NCI-H446 treated with DMSO at 0.1 percent for 48 hours (cell line): ENCODE data around the gene SPECC1.
A peak's percentile ranks its signal among the peaks of the same experiment; 100 is the strongest.
"Not testable (repeated sequence)": the region's sequence is repeated elsewhere in the genome, so short reads cannot be mapped to it uniquely, and the experiment has no call there.

Source experiments
- DNase-seq: peaks from one replicate; lab custom pipeline; 2025; lab: John Stamatoyannopoulos, UW

SPECC1 gene, protein sequence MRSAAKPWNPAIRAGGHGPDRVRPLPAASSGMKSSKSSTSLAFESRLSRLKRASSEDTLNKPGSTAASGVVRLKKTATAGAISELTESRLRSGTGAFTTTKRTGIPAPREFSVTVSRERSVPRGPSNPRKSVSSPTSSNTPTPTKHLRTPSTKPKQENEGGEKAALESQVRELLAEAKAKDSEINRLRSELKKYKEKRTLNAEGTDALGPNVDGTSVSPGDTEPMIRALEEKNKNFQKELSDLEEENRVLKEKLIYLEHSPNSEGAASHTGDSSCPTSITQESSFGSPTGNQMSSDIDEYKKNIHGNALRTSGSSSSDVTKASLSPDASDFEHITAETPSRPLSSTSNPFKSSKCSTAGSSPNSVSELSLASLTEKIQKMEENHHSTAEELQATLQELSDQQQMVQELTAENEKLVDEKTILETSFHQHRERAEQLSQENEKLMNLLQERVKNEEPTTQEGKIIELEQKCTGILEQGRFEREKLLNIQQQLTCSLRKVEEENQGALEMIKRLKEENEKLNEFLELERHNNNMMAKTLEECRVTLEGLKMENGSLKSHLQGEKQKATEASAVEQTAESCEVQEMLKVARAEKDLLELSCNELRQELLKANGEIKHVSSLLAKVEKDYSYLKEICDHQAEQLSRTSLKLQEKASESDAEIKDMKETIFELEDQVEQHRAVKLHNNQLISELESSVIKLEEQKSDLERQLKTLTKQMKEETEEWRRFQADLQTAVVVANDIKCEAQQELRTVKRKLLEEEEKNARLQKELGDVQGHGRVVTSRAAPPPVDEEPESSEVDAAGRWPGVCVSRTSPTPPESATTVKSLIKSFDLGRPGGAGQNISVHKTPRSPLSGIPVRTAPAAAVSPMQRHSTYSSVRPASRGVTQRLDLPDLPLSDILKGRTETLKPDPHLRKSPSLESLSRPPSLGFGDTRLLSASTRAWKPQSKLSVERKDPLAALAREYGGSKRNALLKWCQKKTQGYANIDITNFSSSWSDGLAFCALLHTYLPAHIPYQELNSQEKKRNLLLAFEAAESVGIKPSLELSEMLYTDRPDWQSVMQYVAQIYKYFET

DNA sequence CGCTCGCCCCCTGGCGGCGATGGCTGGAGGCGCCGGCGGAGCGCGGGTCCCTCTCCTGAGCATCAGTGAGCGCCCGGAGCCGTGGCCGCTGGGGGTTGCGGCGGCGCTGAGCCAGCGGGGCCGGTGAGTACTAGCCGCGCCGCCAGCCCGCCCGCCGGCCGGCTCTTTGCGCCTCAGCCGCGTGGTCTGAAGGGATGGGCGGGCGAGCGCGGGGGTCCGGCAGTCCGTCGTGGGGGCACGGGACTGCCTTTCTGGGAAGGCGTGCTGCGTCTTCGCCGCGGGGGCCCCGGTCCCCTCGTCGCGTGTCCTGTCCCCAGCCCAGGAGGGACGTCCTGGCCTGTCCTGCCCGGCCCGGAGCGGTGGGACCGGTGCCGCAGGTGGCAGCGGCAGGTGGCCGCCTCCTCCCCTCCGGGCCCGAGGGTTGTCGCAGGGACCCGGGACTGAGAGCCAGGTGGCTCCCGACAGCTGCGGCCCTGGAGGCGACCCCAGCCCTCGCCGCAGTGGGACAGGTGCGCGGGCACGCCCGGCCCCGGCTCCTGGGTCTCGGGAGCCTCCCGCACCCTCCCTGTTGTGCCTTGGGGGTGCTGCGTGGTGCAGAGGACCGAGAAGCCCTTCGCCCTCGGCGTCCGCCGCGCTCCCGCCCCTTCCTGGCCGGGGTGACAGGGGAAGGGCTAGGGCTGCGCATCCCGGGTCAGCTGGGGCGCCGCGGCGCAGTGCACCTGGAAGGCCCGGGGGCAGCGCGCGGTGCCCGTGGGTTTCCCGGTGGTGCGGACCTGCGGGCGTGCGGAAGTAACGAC is at the start of gene SPECC1:
TSS of gene SPECC1 (plus strand) at position 58 of the 797 bp plus-strand sequence. CDS start 87,293 bp downstream, outside the sequence.
- peak; percentile 69 for DNase-seq

DNA sequence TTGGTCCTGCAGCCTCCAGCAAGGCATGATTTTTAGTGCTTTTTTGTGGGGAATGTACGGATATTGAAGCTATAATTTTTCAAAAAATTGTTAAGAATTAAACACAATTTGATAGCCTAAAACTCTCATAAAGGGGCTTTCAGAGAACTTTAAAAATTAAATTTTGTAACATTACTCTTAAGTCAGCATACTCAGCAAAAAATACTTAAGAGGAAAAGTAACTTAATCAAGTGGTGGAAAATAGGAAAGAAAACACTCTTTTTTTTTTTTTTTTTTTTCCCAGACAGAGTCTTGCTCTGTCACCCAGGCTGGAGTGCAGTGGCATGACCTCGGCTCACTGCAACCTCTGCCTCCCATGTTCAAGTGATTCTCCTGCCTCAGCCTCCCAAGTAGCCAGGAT is 46.2 kb upstream of the SPECC1 start:
- DNase-seq = not testable (repeated sequence)

DNA sequence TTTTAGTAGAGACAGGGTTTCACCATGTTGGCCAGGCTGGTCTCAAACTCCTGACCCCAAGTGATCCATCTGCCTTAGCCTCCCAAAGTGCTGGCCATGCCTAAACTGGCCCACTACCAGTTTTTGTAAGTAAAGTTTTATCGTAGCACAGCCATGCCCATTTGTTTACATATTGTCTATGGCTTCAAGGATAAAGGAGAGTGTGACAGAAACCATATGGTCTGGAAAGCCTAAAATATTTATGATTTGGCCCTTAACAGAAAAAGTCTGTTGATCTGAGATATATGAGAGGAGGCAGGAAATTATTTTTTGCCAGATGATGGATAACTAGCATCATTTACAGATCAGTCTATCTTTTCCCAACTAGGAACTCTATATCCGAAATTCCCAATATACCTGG is 36.0 kb upstream of the SPECC1 start:
- no peak for DNase-seq

DNA sequence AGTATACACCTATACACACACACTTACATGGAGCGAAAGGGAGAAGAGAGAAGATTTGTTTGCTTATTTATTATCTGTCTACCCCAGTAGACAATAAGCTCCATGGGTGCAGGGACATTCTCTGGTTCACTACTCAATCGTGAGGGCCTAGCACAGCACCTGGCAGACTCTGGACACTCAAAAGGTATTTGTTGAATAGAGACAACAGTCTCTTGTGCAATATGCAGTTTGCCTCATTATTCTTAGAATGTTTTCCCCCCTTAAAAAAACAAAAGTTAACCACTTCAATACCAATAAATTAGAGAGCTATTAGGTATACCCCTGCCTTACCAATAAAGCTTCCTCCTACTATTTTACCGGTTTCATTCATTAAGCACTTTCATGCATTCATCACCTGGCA is 33.6 kb upstream of the SPECC1 start:
- DNase-seq = no peak

DNA sequence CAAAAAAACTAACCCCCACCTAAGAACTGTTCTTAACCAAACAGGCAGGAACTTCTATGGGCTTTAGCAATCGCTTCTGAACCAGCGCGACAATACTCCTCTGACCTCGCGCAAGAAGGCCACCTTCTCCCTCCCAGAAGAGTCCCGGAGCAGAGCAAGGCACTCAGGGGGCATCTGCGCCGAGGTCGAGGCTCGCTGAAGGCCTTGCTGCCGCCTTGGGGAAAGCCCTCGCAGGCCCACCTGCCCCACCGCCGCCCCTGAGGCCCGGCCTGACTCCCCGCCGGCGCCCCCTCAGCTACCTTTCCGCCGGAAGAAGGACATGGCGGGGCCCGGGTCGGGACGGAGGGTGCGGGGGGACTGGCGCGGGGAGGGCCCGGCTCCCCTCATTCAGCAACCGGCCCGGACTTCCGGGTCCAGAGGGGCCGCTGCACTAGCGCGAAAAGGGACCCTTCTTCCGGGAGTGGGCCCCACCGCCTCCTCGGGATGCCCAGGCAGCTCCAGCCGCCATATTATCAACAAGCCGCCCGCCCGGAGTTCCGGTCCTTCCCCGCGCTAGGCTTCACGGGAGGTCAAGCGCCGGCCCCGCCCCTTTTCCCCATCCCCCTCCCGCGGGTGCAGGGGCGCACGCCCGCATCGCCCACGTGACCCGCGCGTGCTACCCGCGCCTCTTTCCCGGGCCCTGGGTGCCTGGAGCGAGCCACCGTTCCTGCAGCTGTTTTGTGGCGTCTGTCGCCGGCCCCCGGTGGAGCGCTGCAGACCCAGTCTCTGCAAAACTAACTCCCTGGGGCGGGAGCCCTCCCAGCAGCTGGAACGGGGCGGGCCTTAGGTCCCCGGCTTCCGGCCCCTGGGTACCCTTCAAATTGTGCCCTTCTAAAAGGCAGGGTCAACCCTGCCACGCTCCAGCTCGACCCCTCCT is 31.6 kb upstream of the SPECC1 start, which contains the start of gene AKAP10:
TSS of gene AKAP10 (minus strand) at position 536 of the 916 bp plus-strand sequence. CDS start at position 387, 149 bp downstream.
- peak; percentile 65 for DNase-seq

DNA sequence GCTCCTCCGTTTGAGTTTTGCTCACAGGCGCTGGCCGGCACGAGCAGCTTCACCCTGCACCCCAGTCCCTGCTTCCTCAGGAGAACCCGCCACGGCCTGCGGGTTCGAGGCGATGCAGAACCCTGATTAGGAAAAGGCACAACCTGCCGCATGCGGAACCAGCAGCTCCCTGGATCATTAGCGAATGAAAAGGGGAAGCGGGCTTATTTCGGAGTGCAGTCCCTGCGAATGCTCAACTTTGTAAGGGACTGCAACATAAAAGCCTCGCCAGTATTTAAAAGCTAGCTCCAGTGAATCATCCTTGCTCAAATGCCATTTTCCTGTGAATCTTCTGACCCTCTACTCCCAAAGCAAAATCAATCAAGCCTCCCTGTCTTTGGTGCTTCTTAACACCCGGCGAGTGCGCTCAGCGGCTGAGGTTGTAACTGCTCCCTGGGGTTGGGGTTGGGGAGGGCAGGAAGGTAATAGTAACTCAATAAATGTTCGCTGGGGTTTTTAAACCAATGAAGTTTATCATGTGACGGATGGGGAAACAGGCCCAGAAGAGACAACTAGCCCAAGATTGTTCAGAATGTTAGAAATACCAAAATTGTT is 30.9 kb upstream of the SPECC1 start:
- no peak for DNase-seq

DNA sequence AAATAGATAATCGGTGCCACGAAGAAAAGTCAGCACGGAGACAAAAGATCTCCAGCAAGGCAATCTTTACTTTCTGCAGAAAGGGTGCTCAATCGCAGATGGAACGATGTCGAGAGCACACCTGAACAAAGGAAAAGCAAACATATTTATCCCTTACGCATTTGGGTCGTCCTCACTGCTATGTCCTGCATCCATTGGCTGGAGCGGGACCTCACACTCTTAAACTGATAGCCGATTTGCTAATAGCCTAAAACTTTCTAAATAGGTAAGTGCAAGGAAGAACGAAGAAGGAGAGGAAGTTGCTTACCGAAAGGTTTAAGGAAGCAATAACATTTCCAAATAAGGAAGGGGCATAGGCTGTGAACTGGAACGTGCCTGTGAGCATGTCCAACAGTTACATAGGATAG is 30.4 kb upstream of the SPECC1 start:
- DNase-seq = no peak

DNA sequence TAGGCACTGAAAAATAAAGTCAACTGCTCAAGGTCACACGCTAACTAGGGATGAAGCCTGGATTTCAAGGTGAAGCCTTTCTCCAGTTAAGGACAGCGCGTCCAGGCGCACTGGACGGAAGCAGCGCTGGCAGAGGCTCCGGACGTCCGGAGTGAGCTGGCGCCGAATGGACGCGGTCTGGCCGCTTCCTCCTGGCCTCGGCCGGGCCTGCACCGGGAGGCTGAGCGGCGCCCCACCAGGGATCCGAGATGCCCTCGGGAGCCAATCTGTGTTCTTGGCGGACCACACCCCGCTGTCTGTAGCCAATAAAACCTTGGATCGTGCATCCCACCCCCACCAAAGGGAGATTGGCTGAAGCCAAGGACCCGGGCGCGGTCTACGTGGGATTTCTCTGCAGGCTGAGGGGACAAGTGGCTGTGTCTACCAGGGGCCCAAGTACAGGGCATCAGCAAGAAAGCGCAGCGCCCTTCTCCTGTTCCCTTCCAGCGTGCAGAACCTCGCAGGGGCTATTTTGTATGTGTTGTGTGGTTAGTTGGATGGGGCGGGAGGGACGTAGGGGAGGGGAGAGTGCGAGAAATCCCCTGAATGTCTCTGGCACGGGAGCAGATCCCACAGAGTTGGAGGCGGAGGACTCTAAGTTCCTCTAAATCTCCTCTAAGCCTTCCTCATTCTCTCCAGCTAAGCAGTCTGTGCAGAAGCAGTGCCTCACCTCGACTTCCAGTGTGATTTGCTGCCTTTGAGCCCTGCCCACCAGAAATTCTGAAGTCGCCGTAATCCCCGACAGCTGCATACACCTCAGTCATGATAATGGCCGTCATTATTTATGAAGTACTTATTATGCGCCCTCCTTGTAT is 29.0 kb upstream of the SPECC1 start:
- no peak for DNase-seq

DNA sequence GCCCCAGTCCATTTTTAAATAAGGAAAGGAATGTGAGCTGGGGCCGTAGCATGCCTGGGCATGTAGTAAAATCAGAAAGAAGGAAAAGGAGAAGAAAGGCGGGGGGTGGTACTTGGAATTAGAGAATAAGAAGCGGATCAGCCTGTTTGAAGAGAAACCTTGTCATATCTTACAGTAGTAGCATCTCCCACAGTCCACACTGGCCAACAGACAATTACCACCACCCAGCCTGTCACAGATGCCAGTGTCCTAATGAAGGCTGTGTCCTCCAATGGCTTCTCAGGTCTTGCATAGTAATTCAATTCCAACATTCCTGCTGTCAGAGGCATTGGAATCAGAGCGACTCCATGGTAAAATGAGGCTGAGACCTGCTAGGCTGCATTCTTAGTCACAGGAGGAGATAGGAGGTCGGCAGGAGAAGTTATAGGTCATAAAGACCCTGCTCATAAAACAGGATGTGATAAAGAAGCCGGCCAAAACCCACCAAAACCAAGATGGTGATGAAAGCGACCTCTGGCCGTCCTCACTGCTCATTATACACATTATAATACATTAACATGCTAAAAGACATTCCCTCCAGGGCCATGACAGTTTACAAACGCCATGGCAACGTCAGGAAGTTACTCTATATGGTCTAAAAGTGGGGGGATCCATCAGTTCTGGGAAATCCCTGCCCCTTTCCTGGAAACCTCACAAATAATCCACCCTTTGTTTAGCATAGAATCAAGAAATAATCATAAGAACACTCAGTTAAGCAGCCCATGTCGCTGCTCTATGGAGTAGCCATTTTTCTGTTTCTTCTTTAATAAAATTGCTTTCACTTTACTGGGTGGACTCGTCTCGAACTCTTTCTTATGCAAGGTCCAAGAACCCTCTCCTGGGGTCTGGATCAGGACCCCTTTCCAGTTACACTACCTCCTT is 22.0 kb upstream of the SPECC1 start:
- DNase-seq = no peak

DNA sequence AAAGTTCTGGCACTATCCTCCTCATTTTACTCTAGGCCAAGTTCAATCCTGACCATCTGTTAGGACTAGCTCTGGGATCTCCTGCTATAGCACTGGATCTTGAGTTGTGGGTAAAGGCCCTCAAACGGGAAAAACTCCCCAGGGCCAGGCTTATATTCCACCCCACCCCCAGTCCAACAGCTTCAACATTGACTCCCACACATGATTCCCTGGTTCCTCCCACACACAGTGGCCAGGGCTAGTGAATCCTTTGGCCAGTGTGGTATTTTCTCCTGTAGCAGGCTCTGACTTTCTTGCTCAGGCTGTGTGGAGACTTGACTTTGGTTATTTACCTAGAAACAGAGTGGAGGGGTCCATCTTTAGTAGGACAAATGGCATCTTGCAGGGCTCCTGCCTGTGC is 21.3 kb upstream of the SPECC1 start:
- DNase-seq = no peak

DNA sequence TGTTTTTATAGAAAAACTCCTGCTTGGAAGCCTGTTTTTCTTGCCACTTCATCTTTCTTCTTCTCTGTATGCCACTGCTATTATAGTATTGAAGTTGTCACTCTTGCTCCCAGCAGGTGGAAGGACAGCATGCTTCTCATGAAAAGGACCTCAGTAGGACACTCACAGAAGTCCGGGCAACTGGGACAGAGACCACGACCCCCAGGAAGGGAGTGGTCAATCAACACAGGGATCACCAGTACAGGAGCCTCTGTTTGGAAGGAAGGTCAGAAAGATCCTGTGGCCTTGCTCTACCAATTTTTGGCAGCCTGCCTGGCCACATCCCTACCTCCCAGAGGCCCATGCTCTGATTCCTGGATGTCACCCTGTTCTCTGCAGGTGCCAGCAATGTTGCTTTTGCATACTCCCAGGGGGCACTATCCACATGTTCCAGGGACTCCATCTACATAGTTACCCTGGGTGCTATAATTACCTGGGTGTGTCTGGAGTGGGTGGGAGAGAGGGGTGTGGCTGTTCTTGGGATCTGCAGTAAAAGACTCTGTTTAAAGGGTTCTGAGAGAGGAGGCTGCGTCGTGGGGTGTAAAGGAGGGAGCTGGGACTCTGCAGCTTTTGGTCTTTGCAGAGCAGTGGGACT is 17.8 kb upstream of the SPECC1 start:
- no peak for DNase-seq

DNA sequence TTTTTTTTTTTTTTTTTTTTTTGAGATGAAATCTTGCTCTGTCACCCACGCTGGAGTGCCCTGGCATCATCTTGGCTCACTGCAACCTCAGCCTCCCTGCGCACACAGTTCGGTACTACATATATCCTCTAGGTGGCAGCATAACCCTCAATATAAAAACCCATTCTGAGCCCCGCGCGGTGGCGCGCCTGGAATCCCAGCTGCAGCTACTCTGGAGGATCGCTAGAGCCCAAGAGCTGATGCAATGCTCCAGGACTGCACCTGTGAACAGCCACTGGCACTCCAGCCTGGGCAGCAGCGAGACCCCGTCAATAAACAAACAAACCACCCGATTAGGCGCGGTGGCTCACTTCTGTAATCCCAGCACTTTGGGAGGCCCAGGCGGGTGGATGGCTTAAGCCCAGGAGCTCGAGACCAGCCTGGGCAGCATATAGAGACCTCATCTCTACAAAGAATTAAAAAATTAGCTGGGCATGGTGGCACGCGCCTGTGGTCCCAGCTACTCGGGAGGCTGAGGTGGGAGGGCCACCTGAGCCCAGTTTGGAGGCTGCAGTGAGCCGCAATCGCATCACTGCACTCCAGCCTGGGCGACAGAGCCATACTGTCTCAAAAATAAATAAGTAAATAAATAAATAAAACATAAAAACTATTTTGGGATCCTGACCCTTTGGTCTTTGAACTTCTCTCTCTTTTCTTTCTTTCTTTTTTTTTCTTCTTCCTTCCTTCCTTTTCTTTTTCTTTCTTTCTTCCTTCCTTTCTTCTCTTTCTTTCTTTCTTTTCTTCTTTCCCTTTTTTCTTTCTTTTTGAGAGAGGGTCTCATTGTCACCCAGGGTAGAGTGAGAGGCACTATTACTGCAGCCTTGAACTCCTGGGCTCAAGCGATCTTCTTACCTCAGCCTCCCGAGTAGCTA is 16.1 kb upstream of the SPECC1 start:
- DNase-seq = peak; percentile 73

DNA sequence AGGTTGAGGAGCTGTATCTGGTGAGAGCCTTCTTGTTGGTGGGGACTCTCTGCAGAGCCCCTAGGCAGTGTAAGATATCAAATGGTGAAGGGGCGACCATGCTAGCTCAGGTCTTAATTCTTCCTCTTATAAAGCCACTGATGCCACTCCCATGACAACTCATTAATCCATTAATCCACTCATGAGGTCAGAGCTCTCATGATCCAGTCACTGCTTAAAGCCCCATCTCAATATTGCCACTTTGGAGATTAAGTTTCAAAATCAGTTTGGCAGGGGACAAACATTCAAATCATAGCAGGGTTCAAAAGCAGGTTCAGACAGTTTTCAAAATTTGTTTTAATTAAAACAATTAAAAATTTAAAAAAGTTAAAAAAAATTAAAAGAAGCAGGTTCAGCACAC is 13.1 kb upstream of the SPECC1 start:
- DNase-seq = no peak

DNA sequence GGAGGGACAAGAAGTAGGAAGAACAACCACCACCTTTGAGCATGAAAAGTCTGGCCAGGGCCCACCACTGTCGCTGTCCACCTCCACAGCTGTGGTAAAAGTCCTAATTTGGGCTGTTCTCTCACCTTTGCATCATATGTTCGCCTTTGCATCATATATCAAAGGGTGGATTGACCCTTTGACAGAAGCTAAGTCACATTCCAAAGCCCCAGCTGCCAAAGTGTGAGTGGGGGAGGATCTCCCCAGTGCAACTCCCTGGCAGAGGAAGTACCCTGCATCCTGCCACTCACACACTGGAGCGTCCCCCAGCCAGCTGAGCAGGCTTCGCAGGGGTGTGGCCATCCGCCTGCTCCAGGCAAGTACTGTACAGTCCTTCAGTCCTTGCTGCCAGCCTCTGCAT is 12.7 kb upstream of the SPECC1 start:
- DNase-seq = no peak

DNA sequence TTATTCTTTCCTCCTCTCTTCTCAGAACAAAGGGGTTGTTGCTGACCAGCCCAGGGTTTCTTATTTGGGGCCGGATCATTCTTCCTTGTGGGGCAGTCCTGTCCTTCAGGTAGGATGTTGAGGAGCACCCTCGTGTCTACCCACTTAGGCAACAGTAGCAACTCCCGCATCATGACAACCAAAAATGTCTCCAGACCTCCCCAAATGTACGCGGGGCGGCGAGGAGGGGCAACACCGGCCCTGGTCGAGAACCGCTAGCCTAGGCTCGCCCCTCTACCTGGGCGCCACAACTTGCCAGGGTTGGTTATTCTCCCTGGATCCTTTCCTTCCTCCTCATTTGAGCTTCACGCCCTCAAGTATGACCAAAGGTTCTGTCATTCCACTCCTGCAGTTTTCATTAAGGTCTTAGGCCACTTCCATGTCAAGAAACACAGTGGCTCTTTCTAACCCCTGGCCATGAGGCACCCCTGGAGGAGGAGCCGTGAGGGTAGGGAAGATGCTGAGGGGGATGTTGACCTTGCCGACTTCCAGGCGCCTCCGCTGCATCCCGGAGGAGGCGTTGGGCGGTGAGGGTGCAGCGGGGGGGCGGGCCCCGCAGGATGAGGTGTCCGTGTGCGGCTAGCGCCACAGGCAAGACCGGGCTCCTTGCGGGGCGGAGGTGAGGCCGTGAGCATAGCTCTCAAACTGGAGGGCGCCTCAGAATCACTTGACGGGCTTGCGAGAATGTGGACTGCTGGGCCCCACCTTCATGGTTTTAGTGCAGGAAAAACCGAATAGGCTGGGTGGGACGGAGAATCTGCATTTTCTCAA is 712 bp upstream of the SPECC1 start:
- DNase-seq = no peak

DNA sequence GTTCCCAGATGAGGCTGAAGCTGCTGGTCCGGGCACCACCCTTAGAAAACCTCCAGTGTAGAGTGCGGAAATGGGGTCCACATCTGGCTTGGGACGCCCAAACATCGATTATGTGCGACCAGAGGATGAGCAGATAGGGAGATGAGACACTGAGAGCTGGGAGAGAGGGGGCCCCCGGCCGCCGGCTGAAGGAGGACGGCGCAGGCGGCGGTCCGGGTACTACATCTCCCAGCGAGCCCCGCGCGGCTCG is 182 bp upstream of the SPECC1 start:
- no peak for DNase-seq
